GM10248 (cell line): Measurements from ENCODE around the gene ACOT7.

ENCODE experiments used
- CTCF ChIA-PET: fragments of 300-600 bp; sonication (Branson Sonifier 250); formaldehyde crosslinking; extraction: SDS; loops from one replicate; lab custom pipeline; 2021; ENCODE audit warnings: antibody characterized with exemption; lab: Yijun Ruan, JAX
- POLR2A ChIA-PET: fragments of 350-650 bp; sonication (Branson Sonifier 250); formaldehyde crosslinking; extraction: SDS; loops from one replicate; lab custom pipeline; 2020; ENCODE audit warnings: antibody characterized with exemption; lab: Yijun Ruan, JAX
- DNase-seq: peaks from one replicate; pipeline ENCODE4 v3.0.0; 2012; ENCODE audit errors: extremely low spot score
- CTCF ChIP-seq: IDR thresholded peaks from 2 replicates; pipeline ENCODE4 v1.5.1; 2012; ENCODE audit warnings: mild to moderate bottlenecking, low read depth; ENCODE audit errors: extremely low read depth, missing control alignments, control extremely low read depth

The ACOT7 gene

GRCh38 chr1:6301526-6301925, 92.0 kb downstream of the ACOT7 start:
- no peak for TF ChIP-seq CTCF
- POLR2A ChIA-PET: no interaction called here
- CTCF ChIA-PET: interaction anchor here (1.4 to 1.7 kb wide), 4 partner anchors 8 to 121 kb away, joined by 3 to 4 read pairs (median 4); partner anchors contain the start of gene RNF207
- no peak for DNase-seq

GRCh38 chr1:6300342-6301048, 93.1 kb downstream of the ACOT7 start:
- no peak for TF ChIP-seq CTCF
- ChIA-PET POLR2A (no interaction called here), CTCF (interaction anchor here (1.0 to 1.7 kb wide), 8 partner anchors 9 to 123 kb away, joined by 3 to 6 read pairs (median 4); partner anchors contain the start of gene RNF207)
- no peak for DNase-seq

GRCh38 chr1:6299557-6300165, 93.9 kb downstream of the ACOT7 start:
- ChIA-PET CTCF (interaction anchor here (1.0 to 1.7 kb wide), 5 partner anchors 17 to 124 kb away, joined by 3 to 6 read pairs (median 3); partner anchors contain the start of gene RNF207), POLR2A (no interaction called here)
- no peak for TF ChIP-seq CTCF
- no peak for DNase-seq

GRCh38 chr1:6298940-6299465, 94.6 kb downstream of the ACOT7 start:
- no peak for TF ChIP-seq CTCF
- CTCF ChIA-PET: interaction anchor here (1.1 to 1.5 kb wide), 4 partner anchors 17 to 124 kb away, joined by 3 to 6 read pairs (median 4); no protein-coding TSS in a partner anchor

GRCh38 chr1:6298530-6298929, 95.0 kb downstream of the ACOT7 start:
- no peak for TF ChIP-seq CTCF
- ChIA-PET CTCF (interaction anchor here (1.1 kb wide), 1 partner anchor 60 kb away, joined by 3 read pairs; no protein-coding TSS in a partner anchor), POLR2A (no interaction called here)
- no peak for DNase-seq

More at GRCh38 chr1:6298940-6299465, 94.6 kb downstream of the ACOT7 start:
- POLR2A ChIA-PET: no interaction called here
- no peak for DNase-seq

GRCh38 chr1:6295910-6296309, 97.7 kb downstream of the ACOT7 start:
- ChIA-PET CTCF (interaction anchor here (1.5 kb wide), 1 partner anchor 49 kb away, joined by 5 read pairs; no protein-coding TSS in a partner anchor), POLR2A (interaction anchor here (0.6 kb wide), 1 partner anchor 211 kb away, joined by 5 read pairs; no protein-coding TSS in a partner anchor)
- no peak for DNase-seq
- no peak for TF ChIP-seq CTCF
